ENCODE data around the gene EDA2R. TPM values are rescaled to one million over a fixed set of nuclear protein-coding genes. Genes with fewer than 3 reads are reported as not detected.

Gene EDA2R
- total RNA-seq, 4 donors from 2014 or later: 1.7 to 5.2 (median 3.1) TPM

DNA sequence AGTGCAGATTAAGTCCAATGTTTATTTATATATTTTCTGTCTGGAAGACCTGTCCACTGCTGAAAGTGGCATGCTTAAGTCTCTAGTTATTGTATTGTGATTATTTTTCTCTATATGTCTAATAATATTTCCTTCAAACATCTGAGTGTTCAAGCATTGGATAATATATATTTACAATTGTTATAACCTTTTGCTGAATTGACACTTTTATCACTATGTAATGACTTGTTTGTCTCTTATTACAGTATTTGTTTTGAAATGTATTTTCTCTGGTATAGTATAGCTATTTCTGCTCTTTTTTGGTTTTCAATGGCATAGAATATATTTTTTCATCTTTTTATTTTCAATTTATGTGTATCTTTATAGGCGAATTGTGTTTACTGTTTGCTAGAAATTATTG is 59.7 kb downstream of the EDA2R start:
- Histone ChIP-seq H3K27ac (replicated peaks in 1 of 4) (no peak overlapping the region), H3K36me3 (no peaks in the 10 kb centered on the region), H3K4me3 (no peak overlapping the region), H3K4me1 (no peaks in the 10 kb centered on the region), H3K9me3 (peaks cover 0 to 17% (median 2%) of the 10 kb centered on the region in 4 donors), H3K27me3 (no peaks in the 10 kb centered on the region)
- no peak for DNase-seq (ENCODE audit: extremely low spot score)
- WGBS: 40% methylated on average over 1 of the region's 1 CpG
- TF ChIP-seq POLR2AphosphoS5 (IDR thresholded peaks at IDR 0.05) (no peak), EP300 (IDR thresholded peaks at IDR 0.05) (no peak), POLR2A (IDR thresholded peaks at IDR 0.05; ENCODE audit: low read depth) (no peak)
- TF ChIP-seq, protein P1, sequence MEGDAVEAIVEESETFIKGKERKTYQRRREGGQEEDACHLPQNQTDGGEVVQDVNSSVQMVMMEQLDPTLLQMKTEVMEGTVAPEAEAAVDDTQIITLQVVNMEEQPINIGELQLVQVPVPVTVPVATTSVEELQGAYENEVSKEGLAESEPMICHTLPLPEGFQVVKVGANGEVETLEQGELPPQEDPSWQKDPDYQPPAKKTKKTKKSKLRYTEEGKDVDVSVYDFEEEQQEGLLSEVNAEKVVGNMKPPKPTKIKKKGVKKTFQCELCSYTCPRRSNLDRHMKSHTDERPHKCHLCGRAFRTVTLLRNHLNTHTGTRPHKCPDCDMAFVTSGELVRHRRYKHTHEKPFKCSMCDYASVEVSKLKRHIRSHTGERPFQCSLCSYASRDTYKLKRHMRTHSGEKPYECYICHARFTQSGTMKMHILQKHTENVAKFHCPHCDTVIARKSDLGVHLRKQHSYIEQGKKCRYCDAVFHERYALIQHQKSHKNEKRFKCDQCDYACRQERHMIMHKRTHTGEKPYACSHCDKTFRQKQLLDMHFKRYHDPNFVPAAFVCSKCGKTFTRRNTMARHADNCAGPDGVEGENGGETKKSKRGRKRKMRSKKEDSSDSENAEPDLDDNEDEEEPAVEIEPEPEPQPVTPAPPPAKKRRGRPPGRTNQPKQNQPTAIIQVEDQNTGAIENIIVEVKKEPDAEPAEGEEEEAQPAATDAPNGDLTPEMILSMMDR (IDR thresholded peaks at IDR 0.05): no peak
- intact Hi-C loops (cut with DNase I): no loop called here

DNA sequence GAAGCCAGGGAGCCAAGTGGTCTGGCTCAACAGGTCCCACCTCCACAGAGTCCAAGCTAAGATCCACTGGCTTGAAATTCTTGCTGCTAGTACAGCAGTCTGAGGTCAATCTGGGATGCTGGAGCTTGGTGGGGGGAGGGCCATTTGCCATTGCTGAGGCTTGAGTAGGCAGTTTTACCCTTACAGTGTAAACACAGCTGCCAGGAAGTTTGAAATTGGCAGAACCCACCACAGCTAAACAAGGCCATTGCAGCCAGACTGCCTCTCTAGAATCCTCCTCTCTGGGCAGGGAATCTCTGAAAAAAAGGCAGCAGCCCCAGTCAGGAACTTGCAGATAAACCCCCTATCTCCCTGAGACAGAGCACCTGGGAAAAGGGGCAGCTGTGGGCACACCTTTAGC is 84.9 kb downstream of the EDA2R start:
- Histone ChIP-seq H3K27ac (replicated peaks in 1 of 4) (no peak overlapping the region), H3K4me3 (no peak overlapping the region), H3K4me1 (no peaks in the 10 kb centered on the region), H3K27me3 (no peaks in the 10 kb centered on the region), H3K9me3 (no peaks in the 10 kb centered on the region), H3K36me3 (no peaks in the 10 kb centered on the region)
- intact Hi-C loops (cut with DNase I): no loop called here
- no peak for DNase-seq (ENCODE audit: extremely low spot score)
- TF ChIP-seq POLR2AphosphoS5 (IDR thresholded peaks at IDR 0.05) (no peak), POLR2A (IDR thresholded peaks at IDR 0.05; ENCODE audit: low read depth) (no peak), EP300 (IDR thresholded peaks at IDR 0.05) (no peak)
- TF ChIP-seq, protein P1 (IDR thresholded peaks at IDR 0.05): no peak

- intact Hi-C loops (cut with DNase I): no loop called here
- no peaks in the 10 kb centered on the region for H3K27me3 ChIP-seq
- H3K4me3 ChIP-seq: no peak overlapping the region
- no peak overlapping the region for H3K27ac ChIP-seq (replicated peaks in 1 of 4)
- DNase-seq (ENCODE audit: extremely low spot score): no peak
- no peaks in the 10 kb centered on the region for H3K9me3 ChIP-seq
- no peak for TF ChIP-seq POLR2AphosphoS5 (IDR thresholded peaks at IDR 0.05)
- TF ChIP-seq POLR2A (IDR thresholded peaks at IDR 0.05; ENCODE audit: low read depth): no peak
- TF ChIP-seq EP300 (IDR thresholded peaks at IDR 0.05): no peak
- TF ChIP-seq, protein P1 (IDR thresholded peaks at IDR 0.05): no peak
- no peaks in the 10 kb centered on the region for H3K4me1 ChIP-seq
- H3K36me3 ChIP-seq: no peaks in the 10 kb centered on the region
Observed at GRCh38 chrX:66547847-66548369, 91.0 kb downstream of the EDA2R start.

Small RNA genes within 50 kb of the gene (small RNA-seq; reads per million reads assigned to genes)
- gene RNU6-394P: 0 reads per million in 3 donors
